Keratinocyte (primary cell): ENCODE measurements around the gene GPR146.

Source experiments
- EZH2 ChIP-seq: IDR thresholded peaks from one replicate; pipeline ENCODE4 v1.6.1; 2012; ENCODE audit warnings: inconsistent platforms, mild to moderate bottlenecking, low read length, moderate library complexity
- TF ChIP-seq, protein P1 (sequence below), 3 experiments: IDR thresholded peaks in 1 of 3; conservative IDR thresholded peaks in 1 of 3; optimal IDR thresholded peaks in 1 of 3; 2 replicates in 2 of 3; 3 replicates in 1 of 3; pipeline versions ENCODE3 to v1.5.1; 2011; ENCODE audit warnings: low read length in 3 of 3, mild to moderate bottlenecking in 3 of 3, moderate library complexity in 2 of 3, control low read depth in 1 of 3, inconsistent platforms in 1 of 3; ENCODE audit not compliant: insufficient read depth in 2 of 3; ENCODE audit errors: extremely low read depth in 1 of 3

DNA sequence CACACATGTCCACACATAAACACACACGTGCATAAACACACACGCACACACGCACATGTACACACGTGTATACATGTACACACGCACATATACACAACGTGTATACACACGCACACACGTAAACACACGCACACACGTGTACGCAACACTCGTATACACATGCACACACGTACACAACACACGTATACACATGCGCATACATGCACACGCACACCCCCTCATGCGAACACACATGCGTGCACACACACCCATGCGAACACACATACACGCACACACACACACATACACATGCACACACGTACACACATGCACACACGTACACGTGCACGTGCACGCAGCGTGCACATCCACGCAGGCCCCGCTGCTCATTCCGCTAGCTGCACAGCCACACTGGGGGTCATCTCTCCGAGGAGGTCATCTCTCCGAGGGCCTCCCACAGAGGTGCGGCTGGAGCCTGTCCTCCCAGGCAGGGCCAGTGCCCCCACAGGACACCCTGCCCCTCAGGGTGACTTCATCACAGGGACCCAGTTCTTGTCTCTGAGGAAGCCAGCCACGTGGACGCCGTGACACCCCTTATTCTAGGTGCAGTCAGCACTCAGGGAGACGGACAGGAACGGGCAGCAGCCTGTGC is 35.5 kb upstream of the GPR146 start:
- TF ChIP-seq EZH2: no peak
- TF ChIP-seq, protein P1, sequence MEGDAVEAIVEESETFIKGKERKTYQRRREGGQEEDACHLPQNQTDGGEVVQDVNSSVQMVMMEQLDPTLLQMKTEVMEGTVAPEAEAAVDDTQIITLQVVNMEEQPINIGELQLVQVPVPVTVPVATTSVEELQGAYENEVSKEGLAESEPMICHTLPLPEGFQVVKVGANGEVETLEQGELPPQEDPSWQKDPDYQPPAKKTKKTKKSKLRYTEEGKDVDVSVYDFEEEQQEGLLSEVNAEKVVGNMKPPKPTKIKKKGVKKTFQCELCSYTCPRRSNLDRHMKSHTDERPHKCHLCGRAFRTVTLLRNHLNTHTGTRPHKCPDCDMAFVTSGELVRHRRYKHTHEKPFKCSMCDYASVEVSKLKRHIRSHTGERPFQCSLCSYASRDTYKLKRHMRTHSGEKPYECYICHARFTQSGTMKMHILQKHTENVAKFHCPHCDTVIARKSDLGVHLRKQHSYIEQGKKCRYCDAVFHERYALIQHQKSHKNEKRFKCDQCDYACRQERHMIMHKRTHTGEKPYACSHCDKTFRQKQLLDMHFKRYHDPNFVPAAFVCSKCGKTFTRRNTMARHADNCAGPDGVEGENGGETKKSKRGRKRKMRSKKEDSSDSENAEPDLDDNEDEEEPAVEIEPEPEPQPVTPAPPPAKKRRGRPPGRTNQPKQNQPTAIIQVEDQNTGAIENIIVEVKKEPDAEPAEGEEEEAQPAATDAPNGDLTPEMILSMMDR (optimal IDR thresholded peaks at IDR 0.05 in 1 of 3, IDR thresholded peaks at IDR 0.05 in 1 of 3, conservative IDR thresholded peaks at IDR 0.05 in 1 of 3; ENCODE audit: extremely low read depth in 1 of 3, insufficient read depth in 2 of 3, low read length in 3 of 3): no peak
